HepG2 (cell line): ENCODE measurements around the gene RAB3A. TPM values are rescaled to one million over a fixed set of nuclear protein-coding genes. Genes with fewer than 3 reads are reported as not detected.

Source experiments
- CCDC6 ChIP-seq: sonication (generic); formaldehyde crosslinking; IDR thresholded peaks from 2 replicates; pipeline ENCODE4 v1.8.1; 2022; ENCODE audit warnings: mild to moderate bottlenecking, missing genetic modification reagents, moderate library complexity
- IRF9 ChIP-seq: sonication (generic); formaldehyde crosslinking; IDR thresholded peaks from 2 replicates; pipeline ENCODE4 v1.8.0; 2022; ENCODE audit warnings: missing genetic modification reagents, mild to moderate bottlenecking, borderline replicate concordance
- TFDP2 ChIP-seq: sonication (generic); formaldehyde crosslinking; IDR thresholded peaks from 2 replicates; pipeline ENCODE4 v1.4.0; 2020; ENCODE audit warnings: missing genetic modification reagents
- ZIK1 ChIP-seq: sonication (generic); formaldehyde crosslinking; IDR thresholded peaks from 2 replicates; pipeline ENCODE4 v1.5.0; 2020; ENCODE audit warnings: mild to moderate bottlenecking, low read depth, missing genetic modification reagents, borderline replicate concordance
- polyA plus RNA-seq, 8 experiments: library from polyadenylated mRNA; depleted of rRNA in 3 of 8; stranded (reverse) in 7 of 8; unstranded in 1 of 8; fragments of >200 nt; fragmentation: Illumina TruSeq in 4 of 8; extraction: Trizol in 4 of 8; gene quantifications; 2 replicates each; pipeline versions ENCODE4 v1.2.1 to v1.2.3, GENCODE V29; 2011 to 2016; ENCODE audit warnings: low read depth in 4 of 8, missing spikeins in 1 of 8, mixed read lengths in 1 of 8; ENCODE audit not compliant: insufficient read depth in 1 of 8
- total RNA-seq, 5 experiments: library from RNA; depleted of rRNA; stranded (reverse); fragments of >200 nt; fragmentation: Illumina TruSeq; extraction: Trizol; gene quantifications; 2 replicates each; pipeline ENCODE4 v1.2.3, GENCODE V29; 2016; ENCODE audit warnings: low read depth in 1 of 5
- TF ChIP-seq, protein P1 (sequence below): sonication (generic); formaldehyde crosslinking; IDR thresholded peaks from 2 replicates; pipeline ENCODE4 v1.5.0; 2020; ENCODE audit warnings: mild to moderate bottlenecking, missing genetic modification reagents, moderate library complexity
- TF ChIP-seq, protein P2 (sequence below): IDR thresholded peaks from 2 replicates; pipeline ENCODE4 v1.6.1; 2012; ENCODE audit warnings: inconsistent platforms
- TF ChIP-seq, protein P3 (sequence below): sonication (generic); formaldehyde crosslinking; IDR thresholded peaks from 2 replicates; pipeline ENCODE4 v1.4.0; 2020; ENCODE audit warnings: missing genetic modification reagents

The RAB3A gene
- total and polyA plus RNA-seq, 2 of the 13 experiments (the other 11 are each of a cell fraction or from before 2014, with no cell fraction given) = 0.58 to 0.98 TPM

GRCh38 chr19:18202778-18203407, 949 bp downstream of the RAB3A start (continued):
- TF ChIP-seq IRF9 (0 out of 2 replicates have a peak, but pooled peaks have one; percentile 8), ZIK1 (CRISPR knock-in tag) (0 out of 2 replicates have a peak, but pooled peaks have one; percentile 13), TFDP2 (CRISPR knock-in tag) (0 out of 2 replicates have a peak, but pooled peaks have one; percentile 19), CCDC6 (CRISPR knock-in tag) (no peak)
- TF ChIP-seq, protein P1, sequence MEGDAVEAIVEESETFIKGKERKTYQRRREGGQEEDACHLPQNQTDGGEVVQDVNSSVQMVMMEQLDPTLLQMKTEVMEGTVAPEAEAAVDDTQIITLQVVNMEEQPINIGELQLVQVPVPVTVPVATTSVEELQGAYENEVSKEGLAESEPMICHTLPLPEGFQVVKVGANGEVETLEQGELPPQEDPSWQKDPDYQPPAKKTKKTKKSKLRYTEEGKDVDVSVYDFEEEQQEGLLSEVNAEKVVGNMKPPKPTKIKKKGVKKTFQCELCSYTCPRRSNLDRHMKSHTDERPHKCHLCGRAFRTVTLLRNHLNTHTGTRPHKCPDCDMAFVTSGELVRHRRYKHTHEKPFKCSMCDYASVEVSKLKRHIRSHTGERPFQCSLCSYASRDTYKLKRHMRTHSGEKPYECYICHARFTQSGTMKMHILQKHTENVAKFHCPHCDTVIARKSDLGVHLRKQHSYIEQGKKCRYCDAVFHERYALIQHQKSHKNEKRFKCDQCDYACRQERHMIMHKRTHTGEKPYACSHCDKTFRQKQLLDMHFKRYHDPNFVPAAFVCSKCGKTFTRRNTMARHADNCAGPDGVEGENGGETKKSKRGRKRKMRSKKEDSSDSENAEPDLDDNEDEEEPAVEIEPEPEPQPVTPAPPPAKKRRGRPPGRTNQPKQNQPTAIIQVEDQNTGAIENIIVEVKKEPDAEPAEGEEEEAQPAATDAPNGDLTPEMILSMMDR (CRISPR knock-in tag) = peak; percentile 53
- TF ChIP-seq, protein P2, sequence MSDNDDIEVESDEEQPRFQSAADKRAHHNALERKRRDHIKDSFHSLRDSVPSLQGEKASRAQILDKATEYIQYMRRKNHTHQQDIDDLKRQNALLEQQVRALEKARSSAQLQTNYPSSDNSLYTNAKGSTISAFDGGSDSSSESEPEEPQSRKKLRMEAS = peak; percentile 52
- TF ChIP-seq, protein P3, sequence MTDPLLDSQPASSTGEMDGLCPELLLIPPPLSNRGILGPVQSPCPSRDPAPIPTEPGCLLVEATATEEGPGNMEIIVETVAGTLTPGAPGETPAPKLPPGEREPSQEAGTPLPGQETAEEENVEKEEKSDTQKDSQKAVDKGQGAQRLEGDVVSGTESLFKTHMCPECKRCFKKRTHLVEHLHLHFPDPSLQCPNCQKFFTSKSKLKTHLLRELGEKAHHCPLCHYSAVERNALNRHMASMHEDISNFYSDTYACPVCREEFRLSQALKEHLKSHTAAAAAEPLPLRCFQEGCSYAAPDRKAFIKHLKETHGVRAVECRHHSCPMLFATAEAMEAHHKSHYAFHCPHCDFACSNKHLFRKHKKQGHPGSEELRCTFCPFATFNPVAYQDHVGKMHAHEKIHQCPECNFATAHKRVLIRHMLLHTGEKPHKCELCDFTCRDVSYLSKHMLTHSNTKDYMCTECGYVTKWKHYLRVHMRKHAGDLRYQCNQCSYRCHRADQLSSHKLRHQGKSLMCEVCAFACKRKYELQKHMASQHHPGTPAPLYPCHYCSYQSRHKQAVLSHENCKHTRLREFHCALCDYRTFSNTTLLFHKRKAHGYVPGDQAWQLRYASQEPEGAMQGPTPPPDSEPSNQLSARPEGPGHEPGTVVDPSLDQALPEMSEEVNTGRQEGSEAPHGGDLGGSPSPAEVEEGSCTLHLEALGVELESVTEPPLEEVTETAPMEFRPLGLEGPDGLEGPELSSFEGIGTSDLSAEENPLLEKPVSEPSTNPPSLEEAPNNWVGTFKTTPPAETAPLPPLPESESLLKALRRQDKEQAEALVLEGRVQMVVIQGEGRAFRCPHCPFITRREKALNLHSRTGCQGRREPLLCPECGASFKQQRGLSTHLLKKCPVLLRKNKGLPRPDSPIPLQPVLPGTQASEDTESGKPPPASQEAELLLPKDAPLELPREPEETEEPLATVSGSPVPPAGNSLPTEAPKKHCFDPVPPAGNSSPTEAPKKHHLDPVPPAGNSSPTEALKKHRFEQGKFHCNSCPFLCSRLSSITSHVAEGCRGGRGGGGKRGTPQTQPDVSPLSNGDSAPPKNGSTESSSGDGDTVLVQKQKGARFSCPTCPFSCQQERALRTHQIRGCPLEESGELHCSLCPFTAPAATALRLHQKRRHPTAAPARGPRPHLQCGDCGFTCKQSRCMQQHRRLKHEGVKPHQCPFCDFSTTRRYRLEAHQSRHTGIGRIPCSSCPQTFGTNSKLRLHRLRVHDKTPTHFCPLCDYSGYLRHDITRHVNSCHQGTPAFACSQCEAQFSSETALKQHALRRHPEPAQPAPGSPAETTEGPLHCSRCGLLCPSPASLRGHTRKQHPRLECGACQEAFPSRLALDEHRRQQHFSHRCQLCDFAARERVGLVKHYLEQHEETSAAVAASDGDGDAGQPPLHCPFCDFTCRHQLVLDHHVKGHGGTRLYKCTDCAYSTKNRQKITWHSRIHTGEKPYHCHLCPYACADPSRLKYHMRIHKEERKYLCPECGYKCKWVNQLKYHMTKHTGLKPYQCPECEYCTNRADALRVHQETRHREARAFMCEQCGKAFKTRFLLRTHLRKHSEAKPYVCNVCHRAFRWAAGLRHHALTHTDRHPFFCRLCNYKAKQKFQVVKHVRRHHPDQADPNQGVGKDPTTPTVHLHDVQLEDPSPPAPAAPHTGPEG (CRISPR knock-in tag) = no peak
